Vagina (tissue), 2 donors: ENCODE results near the gene FOXK1. TPM values are rescaled to one million over a fixed set of nuclear protein-coding genes. Genes with fewer than 3 reads are reported as not detected.

Experiments used
- DNase-seq, 2 donors: peaks; one replicate each; pipeline ENCODE4 v3.0.0-alpha.2; 2017; ENCODE audit errors: extremely low spot score in 2 of 2
- H3K27ac ChIP-seq: fragments of 200-600 bp; sonication (generic); one replicate; pipeline ENCODE4 v1.5.1; 2019
- H3K27me3 ChIP-seq: fragments of 200-600 bp; sonication (generic); one replicate; pipeline ENCODE4 v1.5.1; 2019
- H3K36me3 ChIP-seq, 2 donors: fragments of 200-600 bp; sonication (generic); one replicate each; pipeline ENCODE4 v1.5.1; 2017 to 2019
- H3K4me1 ChIP-seq: fragments of 200-600 bp; sonication (generic); one replicate; pipeline ENCODE4 v1.5.1; 2019
- H3K4me3 ChIP-seq, 2 donors: fragments of 200-600 bp; sonication (generic); 1 replicate in 1 of 2; 2 replicates in 1 of 2; pipeline ENCODE4 v1.5.1; 2016 to 2019
- H3K9me3 ChIP-seq: fragments of 200-600 bp; sonication (generic); one replicate; pipeline ENCODE4 v1.5.1; 2019
- CTCF ChIP-seq, 3 experiments: fragments of 450-650 bp in 2 of 3; fragments of 200-600 bp in 1 of 3; sonication (generic) in 1 of 3; IDR thresholded peaks; one replicate each; pipeline ENCODE4 v1.5.1; 2017 to 2019; ENCODE audit warnings: antibody characterized with exemption in 3 of 3, mild to moderate bottlenecking in 2 of 3, moderate library complexity in 2 of 3
- POLR2A ChIP-seq, 2 donors: fragments of 450-650 bp; IDR thresholded peaks; one replicate each; pipeline ENCODE4 v1.6.1; 2017; ENCODE audit warnings: antibody characterized with exemption in 2 of 2, mild to moderate bottlenecking in 2 of 2, moderate library complexity in 2 of 2
- POLR2AphosphoS5 ChIP-seq, 2 donors: sonication (generic); formaldehyde crosslinking; IDR thresholded peaks; one replicate each; pipeline ENCODE4 v1.9.0; 2017; ENCODE audit warnings: antibody characterized with exemption in 2 of 2, mild to moderate bottlenecking in 2 of 2, low read depth in 1 of 2; ENCODE audit not compliant: insufficient read depth in 1 of 2
- intact Hi-C: fragments of 100-400 bp; cut with DNase I; formaldehyde crosslinking; loops from one replicate; pipeline ENCODE4 v1.15.1; 2023
- microRNA-seq: library from miRNA; unstranded; fragments of <30 nt; microRNA quantifications from one replicate; pipeline ENCODE4, GENCODE V29; 2017; ENCODE audit warnings: borderline number of aligned reads, borderline replicate concordance
- small RNA-seq: library from RNA; depleted of rRNA; stranded (forward); fragments of <200 nt; gene quantifications from one replicate; pipeline ENCODE3, GENCODE V24; 2016
- total RNA-seq: library from RNA; depleted of rRNA; stranded (reverse); fragments of >200 nt; gene quantifications from one replicate; pipeline ENCODE4 v1.2.3, GENCODE V29; 2016

FOXK1 gene
- total RNA-seq, 1 donor from 2014 or later, result 28.5 TPM

GRCh38 chr7:4818000-4818794 is 136.1 kb downstream of the FOXK1 start:
- H3K4me3 ChIP-seq, result no peak overlapping the region
- no peak for DNase-seq
- TF ChIP-seq POLR2AphosphoS5 (IDR thresholded peaks at IDR 0.05; ENCODE audit: insufficient read depth in 1 of 2, low read depth in 1 of 2) (no peak), POLR2A (IDR thresholded peaks at IDR 0.05) (no peak), CTCF (IDR thresholded peaks at IDR 0.05) (no peak)
- H3K27me3 ChIP-seq, result no peaks in the 10 kb centered on the region
- H3K9me3 ChIP-seq, result no peaks in the 10 kb centered on the region
- H3K36me3 ChIP-seq, result no peaks in the 10 kb centered on the region
- intact Hi-C loops, result no loop called here
- peaks cover 9% of the 10 kb centered on the region for H3K4me1 ChIP-seq
- no peak overlapping the region for H3K27ac ChIP-seq

- DNase-seq, result no peak
- intact Hi-C loops, result loop anchor here (10.0 kb wide), 1 partner anchor 65 kb away; the partner anchor contains the start of gene RADIL
- TF ChIP-seq CTCF (IDR thresholded peaks at IDR 0.05) (no peak), POLR2AphosphoS5 (IDR thresholded peaks at IDR 0.05; ENCODE audit: insufficient read depth in 1 of 2, low read depth in 1 of 2) (no peak), POLR2A (IDR thresholded peaks at IDR 0.05) (no peak)
- H3K36me3 ChIP-seq, result no peaks in the 10 kb centered on the region
- peaks cover 9% of the 10 kb centered on the region for H3K4me1 ChIP-seq
- H3K27ac ChIP-seq, result peak overlapping the region; percentile 2
- H3K4me3 ChIP-seq, result no peak overlapping the region
- H3K9me3 ChIP-seq, result no peaks in the 10 kb centered on the region
- no peaks in the 10 kb centered on the region for H3K27me3 ChIP-seq
Observed at GRCh38 chr7:4819560-4820404, 137.7 kb downstream of the FOXK1 start.

GRCh38 chr7:4820405-4820966 is 138.4 kb downstream of the FOXK1 start:
- Histone ChIP-seq H3K9me3 (no peaks in the 10 kb centered on the region), H3K27ac (no peak overlapping the region), H3K27me3 (no peaks in the 10 kb centered on the region), H3K36me3 (no peaks in the 10 kb centered on the region), H3K4me3 (no peak overlapping the region), H3K4me1 (peaks cover 9% of the 10 kb centered on the region)
- no peak for TF ChIP-seq CTCF (IDR thresholded peaks at IDR 0.05)
- TF ChIP-seq POLR2A (IDR thresholded peaks at IDR 0.05), result no peak
- no peak for TF ChIP-seq POLR2AphosphoS5 (IDR thresholded peaks at IDR 0.05; ENCODE audit: insufficient read depth in 1 of 2, low read depth in 1 of 2)
- DNase-seq, result no peak
- intact Hi-C loops, result loop anchor here (10.0 kb wide), 1 partner anchor 64 kb away; the partner anchor contains the start of gene RADIL

Small RNA genes within 50 kb of the gene (microRNA-seq; reads per million reads assigned to microRNA genes)
- gene MIR4656, result not detected

Small RNA genes within 50 kb of the gene (small RNA-seq; reads per million reads assigned to genes)
- gene MIR4656 (not detected), gene RF00019 (not detected)

Other genes starting within 250 kb of the FOXK1 start
- 40.5 TPM for gene AP5Z1, start 93.3 kb downstream of the FOXK1 start, total RNA-seq
- gene PAPOLB, start 179.7 kb downstream of the FOXK1 start, total RNA-seq, result not detected
- 16.5 TPM for gene RADIL, start 201.4 kb downstream of the FOXK1 start, total RNA-seq